Uterus (tissue), 2 donors: ENCODE measurements around the gene JARID2.

Source experiments
- POLR2A ChIP-seq, 2 donors: fragments of 450-650 bp; IDR thresholded peaks; one replicate each; pipeline ENCODE4 v1.6.1; 2016; ENCODE audit warnings: antibody characterized with exemption in 2 of 2, mild to moderate bottlenecking in 1 of 2, moderate library complexity in 1 of 2
- TF ChIP-seq, protein P1 (sequence below), 4 experiments: fragments of 200-600 bp in 2 of 4; fragments of 450-650 bp in 2 of 4; sonication (generic) in 2 of 4; IDR thresholded peaks; one replicate each; pipeline ENCODE4 v1.5.1; 2016 to 2019; ENCODE audit warnings: antibody characterized with exemption in 4 of 4, mild to moderate bottlenecking in 2 of 4, moderate library complexity in 1 of 4

DNA sequence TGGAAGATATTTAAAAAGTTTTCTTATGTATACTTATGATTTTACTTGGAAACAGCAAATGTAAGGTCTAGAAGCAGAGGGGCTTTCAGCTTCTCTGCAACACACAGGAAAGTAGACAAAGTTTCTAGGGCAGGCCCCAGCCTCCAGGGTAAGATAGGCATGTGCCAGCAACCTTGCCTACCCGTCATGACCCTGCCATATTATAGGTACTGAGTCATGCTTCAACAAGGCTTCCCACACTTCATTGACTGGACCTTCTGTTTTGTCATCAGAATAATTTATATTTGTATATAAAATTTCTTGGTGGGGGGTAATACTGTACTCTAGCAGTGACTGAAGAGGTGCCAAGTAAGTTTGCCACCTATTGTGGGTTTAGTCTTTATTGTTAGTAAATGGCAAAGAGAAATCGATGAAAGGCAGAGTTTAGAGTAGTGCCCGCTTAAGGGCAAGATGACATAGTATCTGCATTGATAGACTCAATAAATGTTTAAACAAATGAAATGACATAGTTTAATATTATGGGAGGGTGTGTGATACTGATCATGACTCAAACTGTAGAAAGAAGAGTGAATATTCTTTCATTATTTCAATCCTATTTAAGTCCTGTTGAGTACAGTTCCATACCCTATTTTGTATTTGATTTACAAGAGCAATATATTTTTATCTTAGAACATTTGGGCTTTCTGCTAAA lies 95.6 kb downstream of the JARID2 start:
- no peak for TF ChIP-seq POLR2A (IDR thresholded peaks at IDR 0.05)
- TF ChIP-seq, protein P1, sequence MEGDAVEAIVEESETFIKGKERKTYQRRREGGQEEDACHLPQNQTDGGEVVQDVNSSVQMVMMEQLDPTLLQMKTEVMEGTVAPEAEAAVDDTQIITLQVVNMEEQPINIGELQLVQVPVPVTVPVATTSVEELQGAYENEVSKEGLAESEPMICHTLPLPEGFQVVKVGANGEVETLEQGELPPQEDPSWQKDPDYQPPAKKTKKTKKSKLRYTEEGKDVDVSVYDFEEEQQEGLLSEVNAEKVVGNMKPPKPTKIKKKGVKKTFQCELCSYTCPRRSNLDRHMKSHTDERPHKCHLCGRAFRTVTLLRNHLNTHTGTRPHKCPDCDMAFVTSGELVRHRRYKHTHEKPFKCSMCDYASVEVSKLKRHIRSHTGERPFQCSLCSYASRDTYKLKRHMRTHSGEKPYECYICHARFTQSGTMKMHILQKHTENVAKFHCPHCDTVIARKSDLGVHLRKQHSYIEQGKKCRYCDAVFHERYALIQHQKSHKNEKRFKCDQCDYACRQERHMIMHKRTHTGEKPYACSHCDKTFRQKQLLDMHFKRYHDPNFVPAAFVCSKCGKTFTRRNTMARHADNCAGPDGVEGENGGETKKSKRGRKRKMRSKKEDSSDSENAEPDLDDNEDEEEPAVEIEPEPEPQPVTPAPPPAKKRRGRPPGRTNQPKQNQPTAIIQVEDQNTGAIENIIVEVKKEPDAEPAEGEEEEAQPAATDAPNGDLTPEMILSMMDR (IDR thresholded peaks at IDR 0.05) = no peak
